ENCODE data around the gene STRBP.
"Not testable (repeated sequence)": the region's sequence is repeated elsewhere in the genome, so short reads cannot be mapped to it uniquely, and the experiment has no call there.

Gene STRBP

DNA sequence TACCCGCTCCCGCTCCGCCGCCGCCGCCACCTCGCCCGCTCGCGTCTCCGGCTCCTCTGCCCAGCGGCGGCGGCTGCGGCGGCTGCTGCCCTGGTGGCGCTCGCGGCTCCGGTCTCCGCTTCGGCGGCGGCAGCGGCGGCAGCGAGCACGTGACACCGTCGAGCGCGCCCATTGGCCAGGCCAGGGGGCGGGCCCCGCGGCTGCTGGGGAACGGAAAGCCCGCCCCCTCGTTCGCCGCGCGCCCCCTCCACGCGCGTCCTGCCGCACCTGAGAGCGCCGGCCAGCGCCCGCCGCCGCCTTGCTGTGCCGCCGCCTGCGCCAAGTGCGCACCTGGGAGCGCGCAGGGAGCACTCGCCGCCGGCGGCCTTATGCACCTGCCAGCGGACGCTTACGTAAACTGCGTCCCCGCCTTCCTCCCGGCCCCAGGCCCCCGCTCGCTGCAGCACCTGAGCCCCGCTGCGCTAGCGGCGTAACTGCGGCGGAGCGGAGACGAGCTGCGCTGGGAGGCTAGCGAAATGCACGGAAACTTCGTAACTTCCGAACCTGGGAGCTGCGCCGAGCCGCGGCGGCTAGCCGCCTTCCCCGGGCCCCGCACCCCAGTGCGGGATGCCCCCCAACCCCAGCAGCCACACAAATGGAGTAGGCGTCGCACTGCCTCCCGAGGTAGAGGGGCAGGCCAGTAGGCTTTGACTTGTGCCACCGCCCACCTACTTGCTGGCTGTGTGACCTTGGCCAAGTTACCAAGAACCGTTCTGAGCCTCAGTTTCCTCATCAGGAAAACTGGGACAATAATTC is at the start of gene STRBP:
Gene STRBP (minus strand): TSS at position 122 of the 795 bp plus-strand sequence. CDS start 84,452 bp downstream, outside the sequence.
- ATAC-seq = peak; percentile 94

GRCh38 chr9:123316053-123316718 is 47.8 kb upstream of the STRBP start:
- ATAC-seq = no peak
- no peak for DNase-seq

More for the DNA sequence above, at the start of gene STRBP:
- DNase-seq = peak; percentile 94

DNA sequence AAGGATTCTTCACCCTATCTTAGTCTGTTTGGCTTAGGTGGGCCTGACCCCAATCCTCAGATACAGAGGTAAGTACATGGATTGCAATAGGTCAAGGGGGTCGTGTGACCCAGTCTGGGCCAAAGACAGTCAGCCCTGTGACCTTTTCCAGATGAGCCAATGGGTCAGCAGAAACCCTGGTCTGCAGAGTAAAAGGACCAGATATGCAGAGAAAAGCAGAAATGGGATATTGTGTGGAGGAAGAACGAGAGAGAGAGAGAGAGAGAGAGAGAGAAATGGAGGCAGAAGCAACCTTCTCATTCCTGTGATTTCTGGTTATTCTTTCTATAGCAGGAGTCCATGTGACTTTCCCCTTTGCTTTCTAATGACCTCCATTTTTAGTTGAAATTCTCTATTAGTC is 47.2 kb upstream of the STRBP start:
- DNase-seq (no peak), ATAC-seq (no peak)

DNA sequence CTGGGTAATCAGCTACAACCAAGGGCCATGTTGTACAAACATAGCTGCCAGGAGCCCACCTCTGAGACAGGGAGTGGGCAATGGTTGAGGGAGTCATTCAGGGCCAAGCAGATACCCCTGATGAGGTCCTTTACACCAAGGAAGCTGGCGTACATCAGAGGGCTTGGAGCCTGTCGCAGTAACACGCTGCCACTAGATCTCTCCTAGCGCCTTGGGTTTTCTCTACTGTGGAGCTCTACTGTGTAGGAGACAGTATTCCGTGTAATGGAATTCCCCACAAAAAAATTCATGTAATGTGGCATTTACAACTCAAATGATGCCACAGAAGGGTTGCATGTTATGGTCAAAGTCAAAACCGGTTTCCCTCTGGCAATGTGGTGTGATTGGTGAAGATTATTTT is 46.2 kb upstream of the STRBP start:
- no peak for ATAC-seq
- DNase-seq = no peak

- DNase-seq (no peak), ATAC-seq (no peak)
Observed at GRCh38 chr9:123312306-123312877, 44.0 kb upstream of the STRBP start.

- DNase-seq = no peak
- ATAC-seq = no peak
Observed at GRCh38 chr9:123311250-123311752, 42.9 kb upstream of the STRBP start.

GRCh38 chr9:123310551-123311249 is 42.3 kb upstream of the STRBP start:
- no peak for DNase-seq
- ATAC-seq = no peak

DNA sequence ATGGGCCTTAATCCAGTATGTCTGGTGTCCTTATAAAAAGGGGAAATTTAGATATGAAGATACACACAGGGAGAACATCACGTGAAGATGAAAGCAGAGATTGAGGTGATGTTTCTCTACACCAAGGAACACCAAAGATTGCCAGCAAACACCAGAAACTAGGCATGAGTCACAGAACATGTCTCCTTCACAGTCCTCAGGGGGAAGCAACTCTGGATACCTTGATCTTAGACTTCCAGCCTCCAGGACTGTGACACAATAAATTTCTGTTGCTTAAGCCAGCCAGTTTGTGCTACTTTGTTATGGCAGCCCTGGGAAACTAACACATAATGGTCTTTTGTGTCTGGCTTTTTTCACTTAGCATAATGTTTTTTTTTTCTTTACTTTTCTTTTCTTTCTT is 41.2 kb upstream of the STRBP start:
- no peak for DNase-seq
- no peak for ATAC-seq

GRCh38 chr9:123305879-123306278 is 37.5 kb upstream of the STRBP start:
- no peak for ATAC-seq
- DNase-seq = no peak

GRCh38 chr9:123304340-123304691 is 35.9 kb upstream of the STRBP start:
- no peak for DNase-seq
- ATAC-seq = no peak

DNA sequence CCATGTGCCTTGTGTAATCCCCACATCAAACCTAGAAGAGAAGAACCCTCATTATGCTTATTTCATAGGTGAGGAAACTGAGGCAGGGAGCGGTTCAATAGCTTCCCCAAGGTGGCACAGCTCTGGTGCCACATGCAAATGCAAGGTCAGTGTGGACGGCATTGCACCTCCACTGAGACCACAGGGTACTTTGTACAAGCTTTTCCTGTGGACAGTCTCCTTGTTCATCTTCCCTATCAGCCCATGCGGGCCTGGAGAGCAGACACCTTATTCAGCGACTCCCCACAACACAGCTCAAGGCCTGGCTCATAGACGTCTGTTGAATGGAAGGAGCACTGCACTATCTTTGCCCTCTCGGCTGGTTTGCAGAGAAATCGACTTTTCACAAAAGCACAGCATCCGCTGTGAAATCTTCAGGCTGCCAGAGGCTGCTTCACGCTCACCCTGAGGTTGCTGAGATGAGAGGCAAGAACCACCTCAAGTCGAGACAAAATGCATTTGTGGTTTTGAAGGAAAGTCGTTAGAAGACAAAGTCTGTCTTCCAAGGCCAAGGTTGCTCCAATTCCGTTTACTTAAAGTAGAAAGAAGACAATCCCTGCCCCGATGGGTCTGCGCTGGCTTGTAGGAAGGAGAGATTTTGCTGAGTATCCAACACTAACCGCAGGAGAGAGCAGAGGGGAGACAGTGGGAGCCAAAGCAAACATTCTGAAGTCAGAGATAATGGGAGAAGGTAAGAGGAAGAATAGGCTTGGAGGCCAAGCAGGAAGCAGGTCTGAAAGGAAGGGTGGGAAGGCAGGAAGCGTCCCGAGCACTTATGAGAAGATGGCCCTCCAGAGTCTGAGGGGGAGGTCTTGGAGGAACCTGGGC is 34.2 kb upstream of the STRBP start:
- DNase-seq = no peak
- ATAC-seq = no peak

GRCh38 chr9:123301936-123302335 is 33.5 kb upstream of the STRBP start:
- ATAC-seq, DNase-seq: not testable (repeated sequence)

- no peak for ATAC-seq
- no peak for DNase-seq
Observed at GRCh38 chr9:123300554-123300953, 32.2 kb upstream of the STRBP start.

DNA sequence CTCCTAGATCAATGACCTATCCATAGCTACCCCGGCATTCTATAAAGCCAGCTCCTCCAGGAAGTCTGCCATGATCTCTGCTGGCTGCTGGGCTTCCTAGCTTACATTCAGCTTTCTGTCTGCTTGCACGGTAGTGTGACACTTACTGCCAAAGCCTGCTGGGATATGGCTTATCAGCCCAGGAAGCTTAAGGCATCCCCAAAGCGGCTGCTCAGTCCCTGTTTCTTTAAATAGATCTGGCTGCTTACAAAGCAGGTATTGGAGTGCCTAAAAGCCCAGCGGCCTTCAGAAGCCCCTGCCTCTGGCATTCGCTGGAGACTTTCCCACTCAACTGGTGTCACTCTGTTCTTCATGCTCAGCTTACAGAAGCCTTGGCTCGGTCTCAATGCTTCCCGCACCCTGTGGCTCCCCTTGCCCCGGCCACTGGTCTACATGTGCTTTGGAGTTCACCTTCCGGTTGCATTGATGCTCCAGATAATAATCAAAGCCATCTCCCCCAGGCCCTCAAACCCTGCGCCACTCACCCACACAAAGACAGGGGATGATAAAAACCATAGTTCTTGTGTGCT is 31.3 kb upstream of the STRBP start:
- DNase-seq (no peak), ATAC-seq (no peak)

DNA sequence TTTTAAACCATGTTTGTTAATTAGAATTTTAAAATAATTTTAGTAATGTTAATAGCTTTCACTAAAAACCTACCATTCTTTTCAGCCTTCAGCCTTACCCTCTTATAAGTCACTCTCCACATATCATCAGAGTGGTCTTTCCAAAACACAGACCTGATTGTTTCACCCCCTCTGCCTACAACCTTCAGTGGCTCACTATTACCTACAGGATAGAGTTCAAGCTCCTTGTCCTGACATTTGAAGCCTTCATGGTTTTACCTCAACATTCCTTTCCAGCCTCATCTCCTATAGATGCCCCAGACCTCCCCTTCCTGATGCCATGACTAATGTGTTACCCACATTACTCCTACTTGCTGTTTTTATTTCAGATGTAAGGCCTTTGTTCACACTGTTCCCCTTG is 27.8 kb upstream of the STRBP start:
- no peak for DNase-seq
- ATAC-seq = no peak

- DNase-seq = no peak
Observed at GRCh38 chr9:123291736-123292135, 23.4 kb upstream of the STRBP start.

DNA sequence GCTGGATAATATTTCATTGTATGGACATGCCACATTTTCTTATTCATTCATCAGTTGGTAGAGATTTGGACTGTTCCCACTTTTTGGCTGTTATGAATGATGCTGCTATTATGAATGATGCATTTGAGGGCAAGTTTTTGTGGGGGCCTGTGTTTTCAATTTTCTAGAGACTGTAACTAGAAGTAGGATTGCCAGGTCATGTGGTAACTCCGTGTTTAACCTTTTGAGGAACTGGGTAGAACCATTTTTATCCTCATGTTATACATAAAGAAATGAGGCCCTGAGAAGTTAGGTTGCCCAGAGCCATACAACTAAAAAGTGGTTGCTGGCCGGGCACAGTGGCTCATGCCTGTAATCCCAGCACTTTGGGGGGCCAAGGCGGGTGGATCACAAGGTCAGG is 22.4 kb upstream of the STRBP start:
- no peak for ATAC-seq
- no peak for DNase-seq

More at GRCh38 chr9:123291736-123292135, 23.4 kb upstream of the STRBP start:
- no peak for ATAC-seq

DNA sequence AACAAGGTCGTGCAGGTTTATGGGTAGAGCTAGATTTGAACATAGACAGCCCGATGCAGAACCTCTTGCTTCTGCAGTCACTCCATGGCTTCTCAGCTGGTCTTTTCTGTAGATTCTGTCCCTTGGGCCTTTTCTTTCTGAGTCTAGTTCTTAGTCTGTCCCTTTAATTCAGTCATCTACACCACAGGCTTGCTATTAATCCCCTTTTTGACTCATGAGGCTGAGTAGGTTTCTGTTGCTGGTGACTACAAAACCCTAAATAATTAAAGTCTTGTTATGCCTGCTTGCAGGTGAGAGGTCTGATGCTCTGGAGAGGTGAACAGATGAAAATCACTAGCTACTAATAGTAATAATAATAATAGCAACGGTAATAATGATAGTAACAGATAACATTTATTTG is 19.3 kb upstream of the STRBP start:
- DNase-seq (no peak), ATAC-seq (no peak)

DNA sequence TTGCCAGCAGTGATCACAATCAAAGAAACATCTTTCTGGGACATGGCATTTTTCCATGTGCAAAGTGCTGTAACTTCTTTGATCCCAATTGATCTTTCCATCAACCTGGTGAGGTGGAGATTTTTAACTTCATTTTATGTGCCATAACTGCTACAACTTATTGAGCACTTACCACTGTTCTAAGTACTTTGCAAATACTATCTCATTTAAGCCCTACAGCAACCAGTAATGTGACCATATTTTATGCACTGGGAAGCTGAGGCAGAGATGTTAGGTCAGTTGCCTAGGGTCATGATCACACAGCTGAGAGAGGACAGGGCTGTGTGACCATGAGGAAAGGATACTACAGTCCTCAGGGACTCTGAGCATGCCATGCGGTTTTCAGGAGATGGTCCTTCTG is 17.9 kb upstream of the STRBP start:
- no peak for ATAC-seq
- no peak for DNase-seq

- ATAC-seq (no peak), DNase-seq (no peak)
Observed at GRCh38 chr9:123284656-123285055, 16.3 kb upstream of the STRBP start.

DNA sequence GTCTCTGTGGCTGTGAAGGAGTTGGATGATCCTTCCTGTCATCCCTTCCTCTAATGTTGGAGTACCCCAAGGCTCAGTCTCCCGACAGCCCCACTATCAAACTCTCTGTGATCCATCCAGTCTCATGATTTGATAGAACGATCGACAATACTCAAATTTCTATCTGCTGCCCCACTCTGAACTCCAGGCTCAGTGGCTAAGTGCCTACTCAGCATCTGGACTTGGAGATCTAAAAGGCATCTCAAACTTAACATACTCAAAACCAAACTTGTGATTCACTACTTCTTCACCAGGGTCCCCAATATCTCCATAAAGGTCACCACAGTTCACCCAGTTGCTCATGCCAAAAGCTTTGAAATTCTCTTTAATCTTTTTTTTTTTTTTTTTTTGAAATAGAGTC is 15.1 kb upstream of the STRBP start:
- ATAC-seq (no peak), DNase-seq (no peak)

Measured in stimulated activated naive CD8-positive, alpha-beta T cell treated with anti-CD3 and anti-CD28 coated beads, Interleukin-15, Interleukin-2, amounts not matched to agents 100 U/mL and 50 U/mL, for 24 hours (primary cell).